OCI-LY7 (cell line): ENCODE measurements around the gene PTH1R. TPM values are rescaled to one million over a fixed set of nuclear protein-coding genes. Genes with fewer than 3 reads are reported as not detected.

Source experiments
- BruUV-seq: library from RNA; stranded (reverse); fragments of 400-500 nt; replicated peaks from 2 replicates; lab custom pipeline; 2021; lab: Mats Ljungman, UMichigan
- CTCF ChIA-PET: fragments of 300-600 bp; sonication (Branson Sonifier 250); formaldehyde crosslinking; loops from one replicate; lab custom pipeline; 2022; ENCODE audit warnings: antibody characterized with exemption; ENCODE audit not compliant: unreplicated experiment; lab: Charles Lee
- POLR2A ChIA-PET: fragments of 300-600 bp; sonication (Branson Sonifier 250); formaldehyde crosslinking; loops from one replicate; lab custom pipeline; 2022; ENCODE audit warnings: antibody characterized with exemption; lab: Charles Lee
- DNase-seq: peaks from one replicate; pipeline ENCODE4 v3.0.0-alpha.2; 2015; ENCODE audit warnings: low spot score
- H2AFZ ChIP-seq: fragments of 200-600 bp; sonication (generic), shearing (Covaris generic); 2 replicates; pipeline ENCODE4 v1.6.1; 2014; ENCODE audit warnings: mild to moderate bottlenecking, antibody characterized with exemption, low read length, moderate library complexity
- H3K27ac ChIP-seq: fragments of 200-600 bp; sonication (generic); 2 replicates; pipeline ENCODE4 v1.5.1; 2014; ENCODE audit warnings: mixed run types, low read depth, mild to moderate bottlenecking, moderate library complexity, low read length, inconsistent platforms; ENCODE audit not compliant: poor library complexity, severe bottlenecking
- H3K36me3 ChIP-seq: fragments of 200-600 bp; sonication (generic); 2 replicates; pipeline ENCODE4 v1.6.1; 2014; ENCODE audit warnings: mild to moderate bottlenecking, antibody characterized with exemption, low read length, moderate library complexity, mixed read lengths; ENCODE audit not compliant: insufficient read depth
- H3K4me1 ChIP-seq: fragments of 200-600 bp; sonication (generic); 2 replicates; pipeline ENCODE4 v1.5.1; 2014; ENCODE audit warnings: mild to moderate bottlenecking, low read length; ENCODE audit not compliant: insufficient read depth, poor library complexity, severe bottlenecking
- H3K4me2 ChIP-seq: fragments of 200-600 bp; sonication (generic); 2 replicates; pipeline ENCODE4 v1.6.1; 2014; ENCODE audit warnings: mild to moderate bottlenecking, low read length
- H3K4me3 ChIP-seq: fragments of 200-600 bp; sonication (generic); 2 replicates; pipeline ENCODE4 v1.5.1; 2014; ENCODE audit warnings: mild to moderate bottlenecking, low read depth, low read length; ENCODE audit not compliant: poor library complexity, severe bottlenecking
- H3K79me2 ChIP-seq: fragments of 200-600 bp; sonication (generic); 2 replicates; pipeline ENCODE4 v1.6.1; 2016; ENCODE audit warnings: low read depth, mild to moderate bottlenecking, low read length, moderate library complexity, mixed read lengths; ENCODE audit not compliant: insufficient read depth
- H3K9me2 ChIP-seq: fragments of 200-600 bp; sonication (generic); 2 replicates; pipeline ENCODE4 v1.6.1; 2016; ENCODE audit warnings: mild to moderate bottlenecking, low read length, mixed read lengths; ENCODE audit not compliant: insufficient read depth
- H3K9me3 ChIP-seq: fragments of 200-600 bp; sonication (generic); 2 replicates; pipeline ENCODE4 v1.6.1; 2014; ENCODE audit warnings: mild to moderate bottlenecking, mixed run types, low read length, mixed read lengths
- H4K20me1 ChIP-seq: fragments of 200-600 bp; sonication (generic); 2 replicates; pipeline ENCODE4 v1.6.1; 2014; ENCODE audit warnings: mild to moderate bottlenecking, antibody characterized with exemption, low read length, moderate library complexity, mixed read lengths; ENCODE audit not compliant: insufficient read depth
- EZH2phosphoT487 ChIP-seq: fragments of 200-600 bp; sonication (generic); IDR thresholded peaks from 2 replicates; pipeline ENCODE4 v1.6.1; 2018; ENCODE audit warnings: low read depth, borderline replicate concordance, mild to moderate bottlenecking, mixed run types, antibody characterized with exemption, low read length, moderate library complexity, mixed read lengths
- intact Hi-C: fragments of 100-400 bp; cut with micrococcal nuclease; formaldehyde crosslinking; loops from one replicate; pipeline ENCODE4 v1.10.0; 2022; ENCODE audit not compliant: unreplicated experiment
- total RNA-seq, 2 experiments: library from RNA; depleted of rRNA in 1 of 2; stranded (reverse); fragments of >200 nt in 1 of 2; shearing (Covaris generic) in 1 of 2; gene quantifications; 2 replicates each; pipeline ENCODE4 v1.2.3, GENCODE V29; 2014 to 2022
- TF ChIP-seq, protein P1 (sequence below): fragments of 200-600 bp; sonication (generic); conservative IDR thresholded peaks from 2 replicates; pipeline ENCODE4 v1.5.1; 2014; ENCODE audit warnings: mild to moderate bottlenecking, antibody characterized with exemption, low read length, moderate library complexity, mixed read lengths

PTH1R gene
- total RNA-seq, 2 experiments from 2014 or later = not detected

DNA sequence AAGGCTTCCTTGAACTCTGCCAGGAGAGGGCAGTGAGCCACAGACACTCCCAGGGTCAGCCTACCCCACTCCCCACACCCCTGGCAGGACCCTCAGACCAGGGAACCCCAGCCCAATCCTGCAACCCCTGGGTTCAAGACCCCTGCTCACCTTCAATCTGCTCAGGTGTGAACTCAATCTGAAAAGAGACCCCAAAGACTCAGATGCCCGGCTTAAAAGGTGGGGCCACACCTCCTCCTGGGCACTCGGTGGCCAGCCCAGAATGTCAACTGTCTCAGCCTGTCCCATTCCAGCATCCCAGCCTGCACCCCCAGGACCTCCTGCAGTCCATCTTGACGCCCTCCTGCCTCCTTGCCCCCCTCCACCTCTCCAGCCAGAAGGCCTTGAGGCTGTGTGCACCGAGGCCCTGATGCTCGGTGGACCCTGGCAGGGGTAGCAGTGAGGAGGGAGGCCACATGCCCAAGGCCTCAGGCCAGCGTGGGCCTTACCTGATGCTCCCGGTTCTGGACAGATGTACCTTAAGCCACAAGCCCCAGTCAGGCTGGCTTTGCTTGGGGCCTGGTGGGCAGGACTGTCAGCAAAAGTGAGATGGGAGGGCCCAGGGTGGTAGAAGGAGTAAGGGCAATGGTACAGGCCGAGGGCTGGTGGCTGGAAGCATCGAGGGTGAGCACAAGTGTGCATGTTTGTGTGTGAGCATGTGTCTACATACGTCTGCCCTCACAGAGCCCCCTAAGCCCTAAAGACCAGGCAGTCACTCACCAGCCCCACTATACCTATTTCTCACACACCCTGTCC is 16.5 kb upstream of the PTH1R start:
- Histone ChIP-seq H3K4me1 (no peaks in the 10 kb centered on the region), H3K79me2 (no peaks in the 10 kb centered on the region), H3K4me2 (no peak overlapping the region), H3K36me3 (no peaks in the 10 kb centered on the region), H3K9me2 (no peaks in the 10 kb centered on the region), H3K27ac (no peak overlapping the region), H2AFZ (no peak overlapping the region), H3K9me3 (no peaks in the 10 kb centered on the region), H4K20me1 (no peaks in the 10 kb centered on the region), H3K4me3 (no peak overlapping the region)
- CTCF ChIA-PET = no interaction called here
- no peak for TF ChIP-seq EZH2phosphoT487
- TF ChIP-seq, protein P1, sequence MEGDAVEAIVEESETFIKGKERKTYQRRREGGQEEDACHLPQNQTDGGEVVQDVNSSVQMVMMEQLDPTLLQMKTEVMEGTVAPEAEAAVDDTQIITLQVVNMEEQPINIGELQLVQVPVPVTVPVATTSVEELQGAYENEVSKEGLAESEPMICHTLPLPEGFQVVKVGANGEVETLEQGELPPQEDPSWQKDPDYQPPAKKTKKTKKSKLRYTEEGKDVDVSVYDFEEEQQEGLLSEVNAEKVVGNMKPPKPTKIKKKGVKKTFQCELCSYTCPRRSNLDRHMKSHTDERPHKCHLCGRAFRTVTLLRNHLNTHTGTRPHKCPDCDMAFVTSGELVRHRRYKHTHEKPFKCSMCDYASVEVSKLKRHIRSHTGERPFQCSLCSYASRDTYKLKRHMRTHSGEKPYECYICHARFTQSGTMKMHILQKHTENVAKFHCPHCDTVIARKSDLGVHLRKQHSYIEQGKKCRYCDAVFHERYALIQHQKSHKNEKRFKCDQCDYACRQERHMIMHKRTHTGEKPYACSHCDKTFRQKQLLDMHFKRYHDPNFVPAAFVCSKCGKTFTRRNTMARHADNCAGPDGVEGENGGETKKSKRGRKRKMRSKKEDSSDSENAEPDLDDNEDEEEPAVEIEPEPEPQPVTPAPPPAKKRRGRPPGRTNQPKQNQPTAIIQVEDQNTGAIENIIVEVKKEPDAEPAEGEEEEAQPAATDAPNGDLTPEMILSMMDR = no peak
- no peak for DNase-seq
- POLR2A ChIA-PET = no interaction called here
- no TSS peak for BruUV-seq
- intact Hi-C loops = no loop called here

DNA sequence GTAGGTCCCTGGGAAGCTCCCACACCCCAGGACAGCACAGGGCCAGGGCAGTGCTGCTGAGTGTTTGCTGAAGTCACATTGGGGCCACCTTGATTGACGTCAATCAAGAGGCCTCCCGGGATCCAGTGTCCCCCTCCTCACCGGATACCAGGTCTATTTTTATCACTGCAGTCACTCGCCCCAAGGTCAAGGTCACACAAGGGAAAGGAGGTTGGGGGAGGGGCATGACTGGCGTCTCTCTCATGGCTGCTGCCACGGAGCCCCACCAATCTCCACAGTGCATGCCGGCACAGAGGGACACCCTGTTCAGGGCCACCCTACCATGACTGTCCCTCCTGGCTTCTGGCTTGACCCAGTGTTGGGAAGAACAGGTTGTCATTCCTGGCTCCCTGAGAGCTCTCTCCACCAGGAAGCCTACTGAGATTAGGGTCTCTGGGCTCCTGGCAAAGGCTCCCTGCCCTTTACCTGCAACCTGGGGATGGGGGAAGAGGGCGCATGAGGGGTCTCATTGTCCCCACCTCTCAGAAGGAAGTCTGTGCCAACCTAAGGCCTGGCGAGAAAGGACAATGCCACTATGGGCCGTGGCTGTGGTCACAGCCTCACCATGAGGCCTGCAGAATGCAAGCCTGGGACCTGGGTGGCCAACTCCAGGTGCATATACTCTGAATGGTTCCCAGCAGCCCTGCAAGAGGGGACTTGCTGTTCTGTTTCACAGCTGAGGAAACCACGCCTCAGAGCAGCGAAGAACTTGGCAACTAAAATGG is 15.7 kb upstream of the PTH1R start:
- CTCF ChIA-PET = no interaction called here
- Histone ChIP-seq H3K27ac (no peak overlapping the region), H3K9me3 (no peaks in the 10 kb centered on the region), H3K4me3 (no peak overlapping the region), H2AFZ (no peak overlapping the region), H3K9me2 (no peaks in the 10 kb centered on the region), H3K79me2 (no peaks in the 10 kb centered on the region), H3K36me3 (no peaks in the 10 kb centered on the region), H4K20me1 (no peaks in the 10 kb centered on the region), H3K4me1 (no peaks in the 10 kb centered on the region), H3K4me2 (no peak overlapping the region)
- intact Hi-C loops = no loop called here
- DNase-seq = peak; percentile 9
- POLR2A ChIA-PET = no interaction called here
- no TSS peak for BruUV-seq
- TF ChIP-seq EZH2phosphoT487 = no peak
- TF ChIP-seq, protein P1 = no peak
